Stomach (tissue), 9 donors: ENCODE data around the gene GP5. TPM values are rescaled to one million over a fixed set of nuclear protein-coding genes. Genes with fewer than 3 reads are reported as not detected.

Source experiments
- DNase-seq, 2 donors: peaks; one replicate each; pipeline versions ENCODE4 v3.0.0 to v3.0.0-alpha.2; 2013 to 2019
- H3K27ac ChIP-seq, 5 donors: fragments of 200-600 bp in 4 of 5; sonication (generic) in 4 of 5; one replicate each; pipeline ENCODE4 v1.5.1; 2013 to 2019; ENCODE audit warnings: mild to moderate bottlenecking in 1 of 5, moderate library complexity in 1 of 5
- H3K27me3 ChIP-seq, 3 donors: fragments of 200-600 bp; sonication (generic); one replicate each; pipeline ENCODE4 v1.5.1; 2017 to 2019; ENCODE audit warnings: mixed run types in 1 of 3
- H3K36me3 ChIP-seq, 4 donors: fragments of 200-600 bp; sonication (generic); 1 replicate in 3 of 4; 2 replicates in 1 of 4; pipeline ENCODE4 v1.5.1; 2016 to 2019
- H3K4me1 ChIP-seq, 4 donors: fragments of 200-600 bp; sonication (generic); one replicate each; pipeline ENCODE4 v1.5.1; 2016 to 2019
- H3K4me3 ChIP-seq, 4 donors: fragments of 200-600 bp; sonication (generic) in 3 of 4; one replicate each; pipeline ENCODE4 v1.5.1; 2016 to 2019; ENCODE audit warnings: mild to moderate bottlenecking in 1 of 4
- H3K9me3 ChIP-seq, 4 donors: fragments of 200-600 bp; sonication (generic); one replicate each; pipeline ENCODE4 v1.5.1; 2016 to 2019
- EP300 ChIP-seq: sonication (generic); formaldehyde crosslinking; IDR thresholded peaks from one replicate; pipeline ENCODE4 v1.6.1; 2017; ENCODE audit warnings: antibody characterized with exemption
- POLR2A ChIP-seq, 4 donors: fragments of 450-650 bp; IDR thresholded peaks; one replicate each; pipeline ENCODE4 v1.6.1; 2016; ENCODE audit warnings: antibody characterized with exemption in 4 of 4, control low read depth in 2 of 4, mild to moderate bottlenecking in 1 of 4, moderate library complexity in 1 of 4
- POLR2AphosphoS5 ChIP-seq, 3 donors: sonication (generic); formaldehyde crosslinking; IDR thresholded peaks; one replicate each; pipeline ENCODE4 v1.6.1; 2016; ENCODE audit warnings: antibody characterized with exemption in 3 of 3
- WGBS, 5 donors: extraction: QIAGEN DNeasy Blood & Tissue Kit in 3 of 5; methylation state at CpG; one replicate each; pipeline versions ENCODE4 v1.1.5 to v1.1.7; 2013 to 2018; 5-methylcytosine and 5-hydroxymethylcytosine counted together
- intact Hi-C: fragments of 100-400 bp; cut with DNase I; formaldehyde crosslinking; loops from one replicate; pipeline ENCODE4 v1.15.1; 2023; ENCODE audit warnings: low total_unique reads
- polyA plus RNA-seq, 3 donors: library from polyadenylated mRNA; stranded (reverse); fragments of 200-250 nt; gene quantifications; one replicate each; pipeline ENCODE4 v1.2.3, GENCODE V29; 2013
- total RNA-seq, 5 donors: library from RNA; depleted of rRNA; stranded (reverse); fragments of >200 nt; gene quantifications; one replicate each; pipeline versions ENCODE4 v1.1.0 to v1.2.3, GENCODE V29; 2014 to 2016
- TF ChIP-seq, protein P1 (sequence below), 7 experiments: fragments of 450-650 bp in 4 of 7; fragments of 200-600 bp in 3 of 7; sonication (generic) in 3 of 7; IDR thresholded peaks; one replicate each; pipeline ENCODE4 v1.5.1; 2016 to 2019; ENCODE audit warnings: antibody characterized with exemption in 7 of 7, control low read depth in 2 of 7, mild to moderate bottlenecking in 1 of 7
- donor health status: healthy with polysubstance abuse.
- donor health status: Bipolar disorder and iron deficiency.
- donor health status: healthy.

The GP5 gene
- total and polyA plus RNA-seq, 8 donors, result 0.18 TPM; not detected in 7

DNA sequence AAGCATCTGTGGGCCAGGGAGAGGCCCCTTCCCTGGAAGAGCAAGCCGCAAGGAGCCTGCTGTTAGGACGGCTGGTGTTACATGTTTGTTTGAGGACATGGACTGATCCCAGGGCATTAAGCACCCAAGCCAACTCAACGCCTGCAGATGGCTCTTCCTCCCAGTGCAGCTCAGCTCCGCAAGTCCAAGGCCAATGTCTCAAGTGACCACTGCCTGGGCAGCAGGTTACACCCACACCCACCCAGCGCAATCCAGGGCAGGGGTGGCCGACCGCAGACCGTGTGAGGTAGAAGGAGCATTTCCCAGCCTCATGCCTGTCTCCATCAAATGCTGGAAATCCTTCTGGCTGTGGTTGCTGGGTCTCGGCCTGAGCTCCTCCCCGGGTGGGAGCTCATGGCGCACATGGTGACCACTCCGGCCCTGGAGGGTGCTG is 14.5 kb downstream of the GP5 start:
- no peak overlapping the region for H3K27ac ChIP-seq
- WGBS, 5 donors, result 79 to 95% (median 92%) methylated on average over 8 to 12 of the region's 12 CpGs
- intact Hi-C loops, result no loop called here
- H3K4me1 ChIP-seq, result peaks cover 0 to 7% (median 0%) of the 10 kb centered on the region in 4 donors
- no peak overlapping the region for H3K4me3 ChIP-seq
- no peak for DNase-seq
- peaks cover 0 to 31% (median 0%) of the 10 kb centered on the region in 3 donors for H3K27me3 ChIP-seq
- no peaks in the 10 kb centered on the region for H3K9me3 ChIP-seq
- no peaks in the 10 kb centered on the region for H3K36me3 ChIP-seq
- TF ChIP-seq POLR2A (IDR thresholded peaks at IDR 0.05) (no peak), POLR2AphosphoS5 (IDR thresholded peaks at IDR 0.05) (no peak), EP300 (no peak)
- TF ChIP-seq, protein P1, sequence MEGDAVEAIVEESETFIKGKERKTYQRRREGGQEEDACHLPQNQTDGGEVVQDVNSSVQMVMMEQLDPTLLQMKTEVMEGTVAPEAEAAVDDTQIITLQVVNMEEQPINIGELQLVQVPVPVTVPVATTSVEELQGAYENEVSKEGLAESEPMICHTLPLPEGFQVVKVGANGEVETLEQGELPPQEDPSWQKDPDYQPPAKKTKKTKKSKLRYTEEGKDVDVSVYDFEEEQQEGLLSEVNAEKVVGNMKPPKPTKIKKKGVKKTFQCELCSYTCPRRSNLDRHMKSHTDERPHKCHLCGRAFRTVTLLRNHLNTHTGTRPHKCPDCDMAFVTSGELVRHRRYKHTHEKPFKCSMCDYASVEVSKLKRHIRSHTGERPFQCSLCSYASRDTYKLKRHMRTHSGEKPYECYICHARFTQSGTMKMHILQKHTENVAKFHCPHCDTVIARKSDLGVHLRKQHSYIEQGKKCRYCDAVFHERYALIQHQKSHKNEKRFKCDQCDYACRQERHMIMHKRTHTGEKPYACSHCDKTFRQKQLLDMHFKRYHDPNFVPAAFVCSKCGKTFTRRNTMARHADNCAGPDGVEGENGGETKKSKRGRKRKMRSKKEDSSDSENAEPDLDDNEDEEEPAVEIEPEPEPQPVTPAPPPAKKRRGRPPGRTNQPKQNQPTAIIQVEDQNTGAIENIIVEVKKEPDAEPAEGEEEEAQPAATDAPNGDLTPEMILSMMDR (IDR thresholded peaks at IDR 0.05), result no peak

- 69 to 84% (median 75%) methylated on average over 6 of the region's 6 CpGs for WGBS, 5 donors
- intact Hi-C loops, result no loop called here
- H3K36me3 ChIP-seq, result no peaks in the 10 kb centered on the region
- no peaks in the 10 kb centered on the region for H3K9me3 ChIP-seq
- no peak overlapping the region for H3K27ac ChIP-seq
- peaks cover 0 to 7% (median 0%) of the 10 kb centered on the region in 4 donors for H3K4me1 ChIP-seq
- no peak for DNase-seq
- peaks cover 0 to 32% (median 0%) of the 10 kb centered on the region in 3 donors for H3K27me3 ChIP-seq
- TF ChIP-seq, protein P1 (IDR thresholded peaks at IDR 0.05), result no peak
- TF ChIP-seq POLR2AphosphoS5 (IDR thresholded peaks at IDR 0.05), result no peak
- TF ChIP-seq POLR2A (IDR thresholded peaks at IDR 0.05), result no peak
- TF ChIP-seq EP300, result no peak
- H3K4me3 ChIP-seq, result no peak overlapping the region
Measured at GRCh38 chr3:194384156-194384555, 14.9 kb downstream of the GP5 start.

GRCh38 chr3:194383276-194383940 is 15.7 kb downstream of the GP5 start:
- Histone ChIP-seq H3K27me3 (peaks cover 0 to 32% (median 0%) of the 10 kb centered on the region in 3 donors), H3K9me3 (no peaks in the 10 kb centered on the region), H3K4me3 (no peak overlapping the region), H3K36me3 (no peaks in the 10 kb centered on the region), H3K4me1 (peaks cover 0 to 7% (median 0%) of the 10 kb centered on the region in 4 donors), H3K27ac (no peak overlapping the region)
- intact Hi-C loops, result no loop called here
- no peak for DNase-seq
- WGBS, 5 donors, result 83 to 85% (median 84%) methylated on average over 13 to 14 of the region's 14 CpGs
- TF ChIP-seq EP300 (no peak), POLR2A (IDR thresholded peaks at IDR 0.05) (no peak), POLR2AphosphoS5 (IDR thresholded peaks at IDR 0.05) (no peak)
- TF ChIP-seq, protein P1 (IDR thresholded peaks at IDR 0.05), result no peak

DNA sequence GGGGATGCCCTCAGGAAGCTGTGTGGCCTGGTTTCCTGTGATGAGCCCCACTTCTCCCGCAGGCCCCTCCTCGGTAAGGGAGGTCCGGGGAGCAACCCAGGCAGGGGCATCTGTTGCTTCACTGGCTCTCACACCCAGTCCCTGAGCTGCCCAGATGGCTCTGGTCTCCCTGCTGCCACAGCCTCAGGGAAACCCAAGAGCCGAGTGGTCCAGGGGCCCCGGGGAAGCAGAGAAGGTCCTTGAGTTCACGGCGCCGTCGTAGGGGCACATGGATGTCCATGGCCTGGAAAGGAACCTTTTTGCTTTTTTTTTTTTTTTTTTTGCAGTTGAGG is 16.2 kb downstream of the GP5 start:
- no peak for TF ChIP-seq POLR2AphosphoS5 (IDR thresholded peaks at IDR 0.05)
- TF ChIP-seq, protein P1 (IDR thresholded peaks at IDR 0.05), result no peak
- no peak for TF ChIP-seq EP300
- no peak for TF ChIP-seq POLR2A (IDR thresholded peaks at IDR 0.05)
- Histone ChIP-seq H3K27ac (no peak overlapping the region), H3K4me3 (no peak overlapping the region), H3K9me3 (no peaks in the 10 kb centered on the region), H3K4me1 (peaks cover 0 to 7% (median 0%) of the 10 kb centered on the region in 4 donors), H3K36me3 (no peaks in the 10 kb centered on the region), H3K27me3 (peaks cover 0 to 35% (median 0%) of the 10 kb centered on the region in 3 donors)
- intact Hi-C loops, result no loop called here
- no peak for DNase-seq
- WGBS, 5 donors, result 82 to 89% (median 86%) methylated on average over 9 of the region's 9 CpGs
